Mesenchymal stem cell (in vitro differentiated cells and primary cell): ENCODE data around the gene HOXC10.
A peak's percentile ranks its signal among the peaks of the same experiment; 100 is the strongest.

ENCODE experiments used
- DNase-seq: peaks from one replicate; pipeline ENCODE4 v3.0.0-alpha.2; 2013
- H2AFZ ChIP-seq: one replicate; pipeline ENCODE4 v1.6.1; 2013; ENCODE audit warnings: low read depth, mild to moderate bottlenecking, control low read depth, inconsistent platforms, low read length, moderate library complexity
- H2AK5ac ChIP-seq: 2 replicates; pipeline ENCODE4 v1.6.1; 2013; ENCODE audit warnings: low read length, moderate library complexity, mild to moderate bottlenecking, inconsistent platforms; ENCODE audit not compliant: severe bottlenecking
- H2BK120ac ChIP-seq: one replicate; pipeline ENCODE4 v1.6.1; 2013; ENCODE audit warnings: low read depth, mild to moderate bottlenecking, inconsistent platforms, low read length, moderate library complexity
- H2BK12ac ChIP-seq, 2 experiments: one replicate each; pipeline ENCODE4 v1.6.1; 2013; ENCODE audit warnings: inconsistent platforms in 2 of 2, low read length in 2 of 2, mild to moderate bottlenecking in 2 of 2, moderate library complexity in 2 of 2, control low read depth in 1 of 2
- H2BK15ac ChIP-seq: one replicate; pipeline ENCODE4 v1.6.1; 2013; ENCODE audit warnings: mild to moderate bottlenecking, low read depth, inconsistent platforms; ENCODE audit not compliant: poor library complexity, severe bottlenecking
- H2BK5ac ChIP-seq: 2 replicates; pipeline ENCODE4 v1.6.1; 2013; ENCODE audit warnings: low read depth, mild to moderate bottlenecking, low read length, control low read depth, inconsistent platforms; ENCODE audit not compliant: poor library complexity, severe bottlenecking
- H3K14ac ChIP-seq, 2 experiments: one replicate each; pipeline ENCODE4 v1.6.1; 2013; ENCODE audit warnings: inconsistent platforms in 2 of 2, low read length in 2 of 2, control low read depth in 1 of 2, mild to moderate bottlenecking in 1 of 2, moderate library complexity in 1 of 2
- H3K18ac ChIP-seq, 2 experiments: one replicate each; pipeline ENCODE4 v1.6.1; 2013; ENCODE audit warnings: inconsistent platforms in 2 of 2, low read length in 2 of 2, control low read depth in 1 of 2, low read depth in 1 of 2, mild to moderate bottlenecking in 1 of 2
- H3K23ac ChIP-seq, 2 experiments: one replicate each; pipeline ENCODE4 v1.6.1; 2013; ENCODE audit warnings: inconsistent platforms in 2 of 2, low read length in 2 of 2, mild to moderate bottlenecking in 2 of 2, moderate library complexity in 2 of 2, control low read depth in 1 of 2
- H3K27ac ChIP-seq: 2 replicates; pipeline ENCODE4 v1.5.1; 2013; ENCODE audit warnings: mild to moderate bottlenecking, moderate library complexity, low read length, control low read depth, inconsistent platforms; ENCODE audit not compliant: poor library complexity, severe bottlenecking
- H3K27me3 ChIP-seq, 2 experiments: 2 replicates each; pipeline versions ENCODE4 v1.6.1 to v1.7.0; 2013; ENCODE audit warnings: low read length in 2 of 2, mild to moderate bottlenecking in 2 of 2, moderate library complexity in 2 of 2, control low read depth in 1 of 2, inconsistent platforms in 1 of 2; ENCODE audit not compliant: control insufficient read depth in 1 of 2, insufficient read depth in 1 of 2
- H3K36me3 ChIP-seq, 2 experiments: 2 replicates each; pipeline versions ENCODE4 v1.6.1 to v1.7.0; 2013; ENCODE audit warnings: low read length in 2 of 2, control low read depth in 1 of 2, inconsistent platforms in 1 of 2, low read depth in 1 of 2, mild to moderate bottlenecking in 1 of 2; ENCODE audit not compliant: insufficient read depth in 2 of 2, control insufficient read depth in 1 of 2
- H3K4ac ChIP-seq, 2 experiments: one replicate each; pipeline ENCODE4 v1.6.1; 2013; ENCODE audit warnings: inconsistent platforms in 2 of 2, low read length in 2 of 2, mild to moderate bottlenecking in 2 of 2, moderate library complexity in 2 of 2, control low read depth in 1 of 2, low read depth in 1 of 2
- H3K4me1 ChIP-seq: 2 replicates; pipeline ENCODE4 v1.6.1; 2013; ENCODE audit warnings: low read depth, low read length, control low read depth; ENCODE audit not compliant: control insufficient read depth, insufficient read depth
- H3K4me2 ChIP-seq: 2 replicates; pipeline ENCODE4 v1.6.1; 2013; ENCODE audit warnings: low read length, mild to moderate bottlenecking, inconsistent platforms; ENCODE audit not compliant: poor library complexity, severe bottlenecking
- H3K4me3 ChIP-seq, 2 experiments: 2 replicates each; pipeline versions ENCODE4 v1.5.1 to v1.7.0; 2013; ENCODE audit warnings: low read length in 2 of 2, mild to moderate bottlenecking in 2 of 2, control low read depth in 1 of 2, low read depth in 1 of 2; ENCODE audit not compliant: insufficient read depth in 1 of 2
- H3K79me1 ChIP-seq: replicated peaks from 2 replicates; pipeline ENCODE4 v1.6.1; 2013; ENCODE audit warnings: mild to moderate bottlenecking, control low read depth, low read length, inconsistent platforms; ENCODE audit not compliant: poor library complexity, severe bottlenecking
- H3K9ac ChIP-seq: 2 replicates; pipeline ENCODE4 v1.7.0; 2013; ENCODE audit warnings: mild to moderate bottlenecking, low read length, moderate library complexity
- H3K9me3 ChIP-seq: 2 replicates; pipeline ENCODE4 v1.7.0; 2013; ENCODE audit warnings: mild to moderate bottlenecking, low read length; ENCODE audit not compliant: control insufficient read depth
- H4K8ac ChIP-seq: one replicate; pipeline ENCODE4 v1.6.1; 2013; ENCODE audit warnings: inconsistent platforms, mild to moderate bottlenecking, low read length, moderate library complexity
- H4K91ac ChIP-seq: one replicate; pipeline ENCODE4 v1.6.1; 2013; ENCODE audit warnings: mild to moderate bottlenecking, low read length, inconsistent platforms
- WGBS: methylation state at CpG from one replicate; pipeline ENCODE4 v1.1.7; 2013; ENCODE audit warnings: mixed read lengths; 5-methylcytosine and 5-hydroxymethylcytosine counted together

Gene HOXC10

DNA sequence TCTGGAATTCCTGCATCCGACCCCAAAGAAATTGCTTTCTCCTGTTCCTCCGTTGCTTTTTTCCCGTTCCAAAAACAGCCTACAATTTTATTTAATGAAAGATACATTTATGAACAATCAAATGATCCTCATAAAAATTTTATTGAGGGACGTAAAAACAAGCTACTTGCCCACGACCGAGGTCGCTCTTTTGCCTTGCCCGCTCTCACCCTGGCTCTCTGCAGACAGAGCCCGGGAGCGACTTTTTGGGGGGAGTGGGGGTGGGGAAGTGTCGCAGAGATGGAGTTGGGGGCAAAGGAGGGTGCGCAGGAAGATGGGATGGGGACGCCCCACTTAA, 13.9 kb downstream of the HOXC10 start:
- no peak overlapping the region for H2BK12ac ChIP-seq
- H3K14ac ChIP-seq: no peak overlapping the region
- H2AK5ac ChIP-seq: no peak overlapping the region
- no peaks in the 10 kb centered on the region for H3K79me1 ChIP-seq
- H3K9ac ChIP-seq: peak overlapping the region; percentile 98
- peaks cover 0 to 3% of the 10 kb centered on the region in 2 experiments for H3K36me3 ChIP-seq
- no peak overlapping the region for H3K23ac ChIP-seq
- no peaks in the 10 kb centered on the region for H3K27me3 ChIP-seq
- H2BK5ac ChIP-seq: no peak overlapping the region
- peak overlapping the region; percentile 73 for H3K27ac ChIP-seq
- no peak overlapping the region for H2AFZ ChIP-seq
- H2BK15ac ChIP-seq: no peak overlapping the region
- H4K8ac ChIP-seq: no peak overlapping the region
- H4K91ac ChIP-seq: no peak overlapping the region
- H3K18ac ChIP-seq: no peak overlapping the region
- H3K4me3 ChIP-seq: peak overlapping the region; percentile 37 to 87
- H3K4me2 ChIP-seq: peak overlapping the region; percentile 64
- peaks cover 17% of the 10 kb centered on the region for H3K4me1 ChIP-seq
- no peak overlapping the region for H2BK120ac ChIP-seq
- DNase-seq: no peak
- 26% methylated on average over 8 of the region's 13 CpGs for WGBS
- no peaks in the 10 kb centered on the region for H3K9me3 ChIP-seq
- no peak overlapping the region for H3K4ac ChIP-seq

DNA sequence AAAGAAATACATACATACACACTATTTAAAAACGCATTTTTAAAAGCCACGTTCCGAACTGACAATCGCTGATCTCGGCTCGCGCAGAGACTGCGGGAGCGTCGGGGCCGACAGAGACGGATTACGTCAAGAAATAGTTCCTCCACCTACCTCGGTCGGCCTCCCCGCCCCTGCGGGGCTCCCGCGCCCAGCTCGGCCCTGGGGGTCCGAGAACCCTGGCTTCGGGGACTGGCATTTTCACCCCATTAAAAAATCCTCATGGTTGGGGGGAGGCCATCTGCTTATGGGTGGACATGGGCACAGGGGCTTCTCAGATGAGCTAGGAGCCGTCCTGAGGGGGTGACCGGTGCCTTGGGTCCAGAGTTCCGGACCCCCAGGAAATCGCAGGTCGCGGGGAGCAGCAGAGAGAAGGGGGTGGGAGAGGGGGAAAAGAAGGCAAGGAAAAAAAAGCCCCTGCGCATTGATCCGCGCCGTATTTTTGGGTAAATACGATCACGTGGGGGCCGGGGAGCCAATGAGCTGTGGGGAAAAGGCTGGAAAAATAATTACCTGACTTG, 14.7 kb downstream of the HOXC10 start:
- H2BK12ac ChIP-seq: peak overlapping the region in 1 of 2 experiments; percentile 24
- peak overlapping the region; percentile 11 for H2BK120ac ChIP-seq
- peaks cover 0 to 3% of the 10 kb centered on the region in 2 experiments for H3K36me3 ChIP-seq
- peak overlapping the region; percentile 72 for H2AK5ac ChIP-seq
- H3K4me2 ChIP-seq: peak overlapping the region; percentile 96
- no peak overlapping the region for H2BK15ac ChIP-seq
- no peaks in the 10 kb centered on the region for H3K27me3 ChIP-seq
- H3K14ac ChIP-seq: no peak overlapping the region
- 2% methylated on average over 24 of the region's 35 CpGs for WGBS
- no peak overlapping the region for H3K23ac ChIP-seq
- peak overlapping the region; percentile 46 to 86 for H3K18ac ChIP-seq
- no peaks in the 10 kb centered on the region for H3K79me1 ChIP-seq
- peak overlapping the region; percentile 91 for H2BK5ac ChIP-seq
- peak; percentile 88 for DNase-seq
- H4K91ac ChIP-seq: peak overlapping the region; percentile 70
- H3K9me3 ChIP-seq: no peaks in the 10 kb centered on the region
- H3K4me3 ChIP-seq: peak overlapping the region; percentile 65 to 87
- H3K9ac ChIP-seq: peak overlapping the region; percentile 98
- peak overlapping the region; percentile 62 for H2AFZ ChIP-seq
- peak overlapping the region; percentile 27 for H4K8ac ChIP-seq
- peak overlapping the region; percentile 29 to 70 for H3K4ac ChIP-seq
- H3K4me1 ChIP-seq: peaks cover 21% of the 10 kb centered on the region
- H3K27ac ChIP-seq: peak overlapping the region; percentile 97

DNA sequence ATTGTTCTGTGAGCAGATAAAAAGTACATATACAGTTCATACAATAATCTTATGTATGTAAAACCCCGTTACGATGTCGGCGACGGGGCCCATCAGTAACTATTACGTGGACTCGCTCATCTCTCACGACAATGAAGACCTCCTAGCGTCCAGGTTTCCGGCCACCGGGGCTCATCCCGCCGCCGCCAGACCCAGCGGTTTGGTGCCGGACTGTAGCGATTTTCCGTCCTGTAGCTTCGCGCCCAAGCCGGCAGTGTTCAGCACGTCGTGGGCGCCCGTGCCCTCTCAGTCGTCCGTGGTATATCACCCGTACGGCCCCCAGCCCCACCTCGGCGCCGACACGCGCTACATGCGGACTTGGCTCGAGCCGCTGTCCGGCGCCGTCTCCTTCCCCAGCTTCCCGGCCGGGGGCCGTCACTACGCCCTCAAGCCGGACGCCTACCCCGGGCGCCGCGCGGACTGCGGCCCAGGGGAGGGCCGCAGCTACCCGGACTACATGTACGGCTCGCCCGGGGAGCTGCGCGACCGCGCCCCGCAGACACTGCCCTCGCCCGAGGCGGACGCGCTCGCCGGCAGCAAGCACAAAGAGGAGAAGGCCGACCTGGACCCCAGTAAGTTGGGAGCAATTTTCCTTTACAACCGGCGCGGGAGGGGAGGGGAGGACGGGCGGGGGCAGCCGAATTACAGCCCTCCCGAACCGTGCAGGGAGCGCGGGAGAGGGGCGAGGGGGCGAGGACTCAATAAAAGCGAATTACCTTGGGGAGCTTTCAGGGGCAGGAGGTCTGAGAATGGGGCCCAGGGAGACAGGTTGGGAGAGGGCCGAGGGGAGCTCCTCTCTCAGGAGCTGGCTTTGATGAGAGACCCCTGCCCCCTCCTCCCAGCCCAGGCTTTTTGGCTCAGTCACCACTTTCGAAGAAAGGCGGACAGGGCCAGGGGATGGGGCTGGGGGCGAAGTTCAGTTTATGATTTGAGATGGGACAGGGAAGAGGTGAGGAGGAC, 15.5 kb downstream of the HOXC10 start, which contains the start of gene HOXC9:
TSS of gene HOXC9 (plus strand) at position 46 of the 999 bp plus-strand sequence. CDS start at position 74, 28 bp downstream.
- H3K4ac ChIP-seq: peak within 1 kb of the TSS; percentile 70 to 93
- peak within 1 kb of the TSS; percentile 24 to 32 for H2BK12ac ChIP-seq
- H3K9ac ChIP-seq: peak within 1 kb of the TSS; percentile 98
- no peaks in the 10 kb centered on the region for H3K79me1 ChIP-seq
- H3K9me3 ChIP-seq: no peaks in the 10 kb centered on the region
- H3K14ac ChIP-seq: peak within 1 kb of the TSS in 1 of 2 experiments; percentile 68
- H4K8ac ChIP-seq: peak within 1 kb of the TSS; percentile 87
- H3K27ac ChIP-seq: peak within 1 kb of the TSS; percentile 97
- peak within 1 kb of the TSS; percentile 91 for H2BK5ac ChIP-seq
- H3K27me3 ChIP-seq: no peaks in the 10 kb centered on the region
- H3K36me3 ChIP-seq: peaks cover 0 to 3% of the 10 kb centered on the region in 2 experiments
- DNase-seq: no peak
- H4K91ac ChIP-seq: peak within 1 kb of the TSS; percentile 93
- H3K4me3 ChIP-seq: peak within 1 kb of the TSS; percentile 71 to 87
- H3K4me1 ChIP-seq: peaks cover 24% of the 10 kb centered on the region
- H3K18ac ChIP-seq: peak within 1 kb of the TSS; percentile 91 to 93
- H2BK15ac ChIP-seq: peak within 1 kb of the TSS; percentile 90
- H3K4me2 ChIP-seq: peak within 1 kb of the TSS; percentile 96
- H3K23ac ChIP-seq: peak within 1 kb of the TSS; percentile 30 to 79
- peak within 1 kb of the TSS; percentile 62 for H2AFZ ChIP-seq
- under 1% methylated on average over 70 of the region's 87 CpGs for WGBS
- peak within 1 kb of the TSS; percentile 74 for H2BK120ac ChIP-seq
- H2AK5ac ChIP-seq: peak within 1 kb of the TSS; percentile 72
